Activated naive CD8-positive, alpha-beta T cell treated with anti-CD3 and anti-CD28 coated beads, Interleukin-2, amount 50 U/mL, for 16 hours (primary cell): Measurements from ENCODE around the gene MS4A6A.
"Not testable (repeated sequence)": the region's sequence is repeated elsewhere in the genome, so short reads cannot be mapped to it uniquely, and the experiment has no call there.

Source experiments
- DNase-seq: peaks from one replicate; pipeline ENCODE4 v3.0.0-alpha.2; 2020; ENCODE audit warnings: low read depth, low spot score

The MS4A6A gene

DNA sequence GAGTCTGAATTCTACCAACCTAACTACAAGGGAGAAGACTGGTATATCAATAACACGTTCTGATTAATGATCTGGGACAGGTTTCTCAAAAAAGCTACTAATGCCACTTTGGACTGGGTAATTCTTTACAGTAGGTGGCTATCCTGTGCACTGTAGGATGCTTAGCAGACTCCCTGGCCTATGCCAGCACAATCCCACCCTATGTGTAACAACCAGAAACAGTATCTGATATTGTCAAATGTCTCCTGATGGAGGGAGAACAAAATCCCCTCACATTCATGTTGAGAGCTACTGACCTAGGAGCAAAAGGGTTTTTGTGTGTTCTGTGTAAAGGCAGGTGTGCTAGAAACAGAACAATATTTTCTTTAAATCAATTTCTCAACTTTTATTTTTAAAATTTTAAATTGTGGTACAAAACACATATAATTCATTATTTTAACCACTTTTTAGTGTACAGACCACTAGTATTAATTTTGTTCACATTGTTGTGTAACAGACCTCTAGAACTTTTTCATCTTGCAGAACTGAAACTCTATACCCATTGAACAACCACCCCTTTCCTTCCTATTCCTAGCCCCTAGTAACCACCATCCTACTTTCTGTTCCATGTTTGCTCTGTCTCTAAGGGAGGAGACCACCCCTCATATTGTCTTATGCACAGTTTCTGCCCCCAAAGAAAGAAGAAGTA lies 2.1 kb upstream of the MS4A6A start:
- no peak for DNase-seq

GRCh38 chr11:60183591-60184205 lies 815 bp upstream of the MS4A6A start:
- DNase-seq = no peak

DNA sequence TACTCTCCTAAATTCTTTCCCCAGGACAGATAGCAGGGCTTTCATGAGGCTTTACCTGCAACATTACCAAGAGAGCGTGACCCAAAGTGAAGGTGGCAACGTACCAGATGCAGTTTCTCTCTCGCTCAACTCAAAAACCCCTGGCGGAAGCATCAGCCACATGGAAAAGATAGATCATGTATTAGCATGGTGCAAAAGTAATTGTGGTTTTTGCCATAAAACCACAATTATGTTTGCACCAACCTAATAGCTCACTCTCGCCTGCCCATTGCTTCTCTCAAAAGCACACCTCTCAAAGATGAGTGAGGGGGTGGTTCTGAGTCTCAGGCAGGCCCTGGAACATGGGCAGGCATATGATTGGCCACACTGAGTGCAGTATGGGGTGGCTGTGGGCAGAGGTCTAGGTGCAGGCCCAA lies 7.0 kb downstream of the MS4A6A start:
- no peak for DNase-seq

DNA sequence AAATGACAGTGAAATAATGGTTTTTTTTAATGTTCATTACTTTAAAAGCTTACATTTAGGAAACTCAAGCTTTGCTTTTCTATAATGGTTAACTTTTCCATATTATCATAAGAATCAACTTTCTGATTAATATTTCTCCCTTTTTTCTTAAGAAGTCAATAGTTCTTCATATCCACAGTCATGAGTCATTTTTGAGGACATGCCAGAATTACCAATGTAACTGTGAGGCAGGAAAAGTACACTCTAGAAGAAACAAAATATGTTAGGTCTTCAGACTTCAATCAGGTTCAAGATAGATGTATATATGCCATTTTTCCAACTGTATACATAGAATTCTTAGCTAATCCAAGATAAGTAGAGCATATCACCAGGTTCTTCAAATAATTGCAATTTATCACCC lies 10.9 kb downstream of the MS4A6A start:
- DNase-seq = no peak

DNA sequence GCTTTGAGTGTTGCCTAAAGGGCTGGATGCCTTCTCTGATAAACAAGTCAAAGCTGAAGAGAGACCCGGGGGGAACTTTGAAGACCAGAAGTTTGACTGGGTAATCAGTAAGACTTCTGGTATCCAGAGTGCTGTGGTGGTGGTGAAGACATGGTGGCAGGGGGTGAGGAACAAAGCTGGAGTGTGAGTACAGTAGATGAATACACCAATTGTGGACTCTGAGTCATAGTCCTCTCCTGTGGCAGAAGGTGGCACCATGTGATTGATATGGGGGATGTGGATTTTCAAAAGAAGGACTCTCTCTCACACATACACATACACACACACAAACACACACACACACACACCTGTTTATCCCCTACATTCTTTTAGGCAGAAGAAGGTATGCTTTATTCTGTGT lies 12.3 kb downstream of the MS4A6A start:
- DNase-seq = no peak

DNA sequence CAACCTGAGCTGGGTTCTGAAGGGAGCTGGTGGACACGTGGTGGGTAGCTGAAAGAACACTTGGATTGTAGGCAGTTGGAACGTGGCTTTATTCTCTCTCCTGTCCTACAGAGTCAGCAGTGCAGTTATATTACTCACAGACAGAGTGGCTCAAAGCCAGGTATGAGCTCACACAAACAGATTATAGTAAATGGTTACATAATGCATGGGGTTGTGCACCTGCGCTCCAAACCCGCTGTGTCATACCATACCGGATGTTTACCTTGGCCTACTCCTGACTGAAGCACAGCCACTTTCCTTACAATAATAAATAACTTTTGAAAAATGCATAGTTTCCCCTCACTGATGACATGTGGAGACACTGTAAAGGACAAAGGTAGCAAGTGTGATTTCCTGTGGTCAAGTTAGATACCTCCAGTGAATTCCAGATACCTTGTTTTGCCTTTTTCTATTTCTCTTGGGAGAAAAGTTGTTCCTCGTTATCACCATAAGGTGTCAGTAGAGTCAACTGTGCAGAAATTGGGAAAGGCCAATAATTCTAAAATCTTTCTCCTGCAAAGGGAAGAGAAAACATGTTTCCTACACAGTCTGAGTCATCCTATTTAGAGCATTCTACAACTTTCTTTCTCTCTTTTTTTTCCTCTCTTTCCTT lies 13.5 kb downstream of the MS4A6A start:
- DNase-seq = no peak

GRCh38 chr11:60168306-60168705 lies 14.6 kb downstream of the MS4A6A start:
- DNase-seq = no peak

GRCh38 chr11:60165951-60166350 lies 16.9 kb downstream of the MS4A6A start:
- no peak for DNase-seq

- no peak for DNase-seq
These were observed 17.3 kb downstream of the MS4A6A start for GRCh38 chr11:60165538-60165937.

DNA sequence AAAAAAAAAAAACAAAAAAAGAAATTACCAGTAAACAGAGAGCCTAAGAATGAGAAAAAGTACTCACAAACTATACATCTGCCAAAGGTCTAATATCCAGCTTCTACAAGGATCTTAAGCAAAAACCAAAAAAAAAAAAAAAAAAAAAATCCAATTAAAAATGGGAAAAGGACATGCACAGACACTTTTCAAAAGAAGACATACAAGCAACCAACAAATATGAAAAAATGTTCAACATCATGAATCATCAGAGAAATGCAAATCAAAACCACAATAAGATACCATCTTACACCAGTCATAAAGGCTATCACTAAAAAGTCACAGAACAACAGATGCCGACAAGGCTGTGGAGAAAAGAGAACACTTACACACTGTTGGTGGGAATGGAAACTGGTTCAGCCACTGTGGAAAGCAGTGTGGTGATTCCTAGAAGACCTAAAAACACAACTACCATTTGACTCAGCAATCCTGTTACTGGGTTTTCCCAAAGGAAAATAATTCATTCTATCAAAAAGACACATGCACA lies 18.3 kb downstream of the MS4A6A start:
- DNase-seq = no peak

DNA sequence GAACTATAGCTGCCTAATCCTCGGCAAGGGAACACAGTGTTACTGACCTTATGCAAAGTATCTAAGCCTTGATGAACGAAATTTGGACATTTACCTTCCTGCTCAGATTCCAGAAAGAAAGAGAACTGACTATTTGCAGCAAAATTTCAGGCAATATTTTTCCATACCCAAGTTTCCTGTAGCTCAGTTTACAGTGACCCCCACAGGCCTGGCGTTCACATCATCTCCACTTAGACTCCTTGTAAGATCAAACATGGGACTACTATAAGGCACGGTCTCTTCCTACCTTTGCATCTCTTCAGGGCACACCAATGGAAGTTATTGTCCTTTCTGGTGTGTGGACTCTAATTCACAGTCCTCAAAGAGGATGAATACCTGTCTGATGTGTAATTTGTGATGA lies 21.1 kb downstream of the MS4A6A start:
- DNase-seq = no peak

DNA sequence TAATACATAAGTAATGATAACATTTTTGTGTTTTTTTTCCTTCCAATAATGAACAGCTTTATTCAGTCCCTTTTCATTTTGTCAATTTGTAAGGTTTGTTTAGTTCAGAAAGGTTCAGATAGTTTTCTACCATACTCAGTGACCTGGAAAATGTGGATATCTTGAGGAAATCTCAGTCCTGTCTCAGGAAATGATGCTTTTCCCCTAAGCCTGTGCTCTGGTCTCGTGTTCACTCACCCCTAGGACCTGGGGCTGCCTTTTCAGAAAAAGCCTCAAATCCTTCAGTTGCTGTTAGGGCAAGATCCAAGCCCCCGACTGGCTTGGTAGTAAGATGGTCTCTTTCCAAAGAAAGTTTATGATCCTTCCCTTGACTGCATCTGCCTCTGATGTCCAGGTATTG lies 21.8 kb downstream of the MS4A6A start:
- DNase-seq = no peak

- no peak for DNase-seq
These were observed 23.0 kb downstream of the MS4A6A start for GRCh38 chr11:60159868-60160267.

DNA sequence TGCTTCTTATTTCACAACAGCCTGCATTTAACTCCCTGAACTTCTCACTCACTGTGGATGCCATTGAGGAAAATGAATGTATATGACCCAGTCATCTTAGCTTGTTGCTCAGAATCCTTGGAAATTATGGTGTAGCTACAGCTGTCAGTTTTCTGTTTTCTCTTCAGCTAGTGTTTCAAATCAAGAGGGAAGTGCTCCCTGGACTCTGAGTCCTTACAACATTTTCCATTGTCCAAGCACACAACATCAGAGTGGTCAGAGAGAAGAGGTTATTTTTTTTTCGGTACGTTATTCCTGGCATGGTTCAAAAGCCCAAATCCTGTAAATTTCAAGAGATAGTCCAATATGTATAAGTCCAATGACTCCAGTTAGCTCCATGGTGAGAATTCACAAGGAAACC lies 23.6 kb downstream of the MS4A6A start:
- DNase-seq = no peak

DNA sequence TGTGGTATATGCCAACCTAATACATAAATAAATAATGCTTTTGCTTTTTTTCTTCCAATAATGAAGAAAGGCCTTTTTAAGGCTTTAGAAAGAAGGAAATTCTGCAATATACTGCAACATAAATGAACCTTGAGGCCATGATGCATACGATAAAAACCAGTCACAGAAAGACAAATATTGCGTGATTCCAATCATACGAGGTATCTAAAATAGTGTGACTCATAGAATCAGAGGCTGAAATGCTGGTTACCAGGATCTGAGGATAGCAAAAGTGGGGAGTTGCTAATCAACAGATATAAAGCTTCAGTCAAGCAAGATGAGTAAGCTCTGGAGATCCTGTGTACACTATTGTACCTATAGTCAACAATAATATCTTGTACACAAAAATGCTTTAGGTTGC lies 24.2 kb downstream of the MS4A6A start:
- DNase-seq = no peak

- no peak for DNase-seq
These were observed 27.0 kb downstream of the MS4A6A start for GRCh38 chr11:60155931-60156330.

GRCh38 chr11:60152727-60153126 lies 30.2 kb downstream of the MS4A6A start:
- DNase-seq = not testable (repeated sequence)

DNA sequence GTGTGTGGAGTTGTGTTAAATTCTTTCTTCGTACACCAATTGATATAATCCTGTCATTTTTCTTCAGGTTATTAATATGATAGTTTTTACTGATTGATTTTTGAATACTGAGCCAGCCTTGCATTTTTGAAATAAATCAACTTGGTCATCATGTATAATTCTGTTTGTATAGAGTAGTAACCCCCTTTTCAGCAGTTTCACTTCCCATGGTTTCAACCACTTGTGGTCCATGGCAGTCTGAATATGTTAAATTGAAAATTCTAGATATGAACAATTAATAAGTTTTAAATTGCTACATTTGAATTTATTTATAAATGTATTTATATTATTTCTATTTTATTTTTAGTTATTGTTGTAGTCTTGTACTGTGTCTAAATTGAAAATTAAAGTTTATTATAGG lies 32.6 kb downstream of the MS4A6A start:
- DNase-seq = no peak

- no peak for DNase-seq
These were observed 37.2 kb downstream of the MS4A6A start for GRCh38 chr11:60145677-60146076.

GRCh38 chr11:60143768-60144167 lies 39.1 kb downstream of the MS4A6A start:
- no peak for DNase-seq

DNA sequence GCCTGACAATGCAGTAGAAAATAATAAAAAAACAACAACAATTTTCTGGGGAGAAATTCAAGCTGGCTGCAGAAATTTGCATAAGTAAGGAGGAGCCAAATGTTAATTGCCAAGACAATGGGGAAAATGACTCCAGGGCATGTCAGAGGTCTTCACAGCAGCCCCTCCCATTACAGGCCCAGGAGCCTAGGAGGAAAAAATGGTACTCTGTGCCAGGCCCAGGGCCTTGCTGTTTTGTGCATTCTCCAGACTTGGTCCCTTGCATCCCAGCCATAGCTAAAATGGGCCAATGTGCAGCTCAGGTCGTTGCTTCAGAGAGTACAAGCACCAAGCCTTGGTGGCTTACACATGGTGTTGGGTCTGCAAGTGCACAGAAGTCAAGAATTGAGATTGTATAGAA lies 49.0 kb downstream of the MS4A6A start:
- no peak for DNase-seq

DNA sequence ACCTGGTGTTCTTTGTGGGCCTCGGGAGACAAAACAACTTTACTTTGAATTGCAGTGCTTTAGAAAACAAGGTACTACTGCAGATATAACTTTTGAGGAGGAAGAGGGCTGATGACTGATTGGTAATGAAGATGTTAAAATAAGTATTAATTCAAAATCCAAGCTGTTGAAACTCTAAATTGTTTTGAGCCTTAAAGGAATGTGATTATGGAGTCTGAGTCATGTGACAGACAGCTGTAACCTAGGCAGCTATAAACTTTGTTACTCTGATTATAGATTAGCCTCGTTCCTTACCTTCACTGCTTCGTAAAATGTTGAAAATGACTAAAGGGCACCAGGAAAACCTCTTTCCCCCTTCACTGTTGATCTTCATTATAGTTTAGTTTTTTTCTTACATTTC lies 51.0 kb downstream of the MS4A6A start:
- no peak for DNase-seq

GRCh38 chr11:60130496-60130895 lies 52.4 kb downstream of the MS4A6A start:
- no peak for DNase-seq
